Vagina (tissue), 2 donors: ENCODE measurements around the gene FRMPD4. TPM values are rescaled to one million over a fixed set of nuclear protein-coding genes. Genes with fewer than 3 reads are reported as not detected.

ENCODE experiments used
- DNase-seq, 2 donors: peaks; one replicate each; pipeline ENCODE4 v3.0.0-alpha.2; 2017; ENCODE audit errors: extremely low spot score in 2 of 2
- H3K27ac ChIP-seq: fragments of 200-600 bp; sonication (generic); one replicate; pipeline ENCODE4 v1.5.1; 2019
- H3K27me3 ChIP-seq: fragments of 200-600 bp; sonication (generic); one replicate; pipeline ENCODE4 v1.5.1; 2019
- H3K36me3 ChIP-seq, 2 donors: fragments of 200-600 bp; sonication (generic); one replicate each; pipeline ENCODE4 v1.5.1; 2017 to 2019
- H3K4me1 ChIP-seq: fragments of 200-600 bp; sonication (generic); one replicate; pipeline ENCODE4 v1.5.1; 2019
- H3K4me3 ChIP-seq, 2 donors: fragments of 200-600 bp; sonication (generic); 1 replicate in 1 of 2; 2 replicates in 1 of 2; pipeline ENCODE4 v1.5.1; 2016 to 2019
- H3K9me3 ChIP-seq: fragments of 200-600 bp; sonication (generic); one replicate; pipeline ENCODE4 v1.5.1; 2019
- POLR2A ChIP-seq, 2 donors: fragments of 450-650 bp; IDR thresholded peaks; one replicate each; pipeline ENCODE4 v1.6.1; 2017; ENCODE audit warnings: antibody characterized with exemption in 2 of 2, mild to moderate bottlenecking in 2 of 2, moderate library complexity in 2 of 2
- POLR2AphosphoS5 ChIP-seq, 2 donors: sonication (generic); formaldehyde crosslinking; IDR thresholded peaks; one replicate each; pipeline ENCODE4 v1.9.0; 2017; ENCODE audit warnings: antibody characterized with exemption in 2 of 2, mild to moderate bottlenecking in 2 of 2, low read depth in 1 of 2; ENCODE audit not compliant: insufficient read depth in 1 of 2
- intact Hi-C: fragments of 100-400 bp; cut with DNase I; formaldehyde crosslinking; loops from one replicate; pipeline ENCODE4 v1.15.1; 2023
- total RNA-seq: library from RNA; depleted of rRNA; stranded (reverse); fragments of >200 nt; gene quantifications from one replicate; pipeline ENCODE4 v1.2.3, GENCODE V29; 2016
- TF ChIP-seq, protein P1 (sequence below), 3 experiments: fragments of 450-650 bp in 2 of 3; fragments of 200-600 bp in 1 of 3; sonication (generic) in 1 of 3; IDR thresholded peaks; one replicate each; pipeline ENCODE4 v1.5.1; 2017 to 2019; ENCODE audit warnings: antibody characterized with exemption in 3 of 3, mild to moderate bottlenecking in 2 of 3, moderate library complexity in 2 of 3

The FRMPD4 gene
- total RNA-seq, 1 donor from 2014 or later = not detected

DNA sequence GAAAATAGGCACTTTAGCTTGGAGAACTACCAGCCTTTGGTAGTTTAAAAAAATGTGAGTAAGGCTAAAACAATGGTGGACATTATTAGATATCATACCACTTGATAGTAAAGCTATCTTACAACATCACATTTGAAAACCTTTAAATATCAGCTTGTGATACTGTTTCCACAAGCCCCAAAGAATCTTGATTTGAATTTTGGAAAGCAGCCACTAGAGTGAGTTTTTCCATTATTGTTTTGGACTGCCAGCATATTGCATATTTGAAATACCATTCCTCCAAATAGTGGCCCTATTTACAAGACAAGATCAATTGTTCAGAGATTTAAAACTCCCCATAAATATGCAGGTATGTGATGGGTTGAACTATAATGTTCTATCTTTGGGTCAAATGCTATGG lies 349.9 kb downstream of the FRMPD4 start:
- Histone ChIP-seq H3K4me1 (no peaks in the 10 kb centered on the region), H3K36me3 (no peaks in the 10 kb centered on the region), H3K9me3 (no peaks in the 10 kb centered on the region), H3K27ac (no peak overlapping the region), H3K27me3 (no peaks in the 10 kb centered on the region), H3K4me3 (no peak overlapping the region)
- no peak for DNase-seq
- intact Hi-C loops = no loop called here
- TF ChIP-seq POLR2AphosphoS5 (IDR thresholded peaks at IDR 0.05; ENCODE audit: insufficient read depth in 1 of 2, low read depth in 1 of 2) (no peak), POLR2A (IDR thresholded peaks at IDR 0.05) (no peak)
- TF ChIP-seq, protein P1, sequence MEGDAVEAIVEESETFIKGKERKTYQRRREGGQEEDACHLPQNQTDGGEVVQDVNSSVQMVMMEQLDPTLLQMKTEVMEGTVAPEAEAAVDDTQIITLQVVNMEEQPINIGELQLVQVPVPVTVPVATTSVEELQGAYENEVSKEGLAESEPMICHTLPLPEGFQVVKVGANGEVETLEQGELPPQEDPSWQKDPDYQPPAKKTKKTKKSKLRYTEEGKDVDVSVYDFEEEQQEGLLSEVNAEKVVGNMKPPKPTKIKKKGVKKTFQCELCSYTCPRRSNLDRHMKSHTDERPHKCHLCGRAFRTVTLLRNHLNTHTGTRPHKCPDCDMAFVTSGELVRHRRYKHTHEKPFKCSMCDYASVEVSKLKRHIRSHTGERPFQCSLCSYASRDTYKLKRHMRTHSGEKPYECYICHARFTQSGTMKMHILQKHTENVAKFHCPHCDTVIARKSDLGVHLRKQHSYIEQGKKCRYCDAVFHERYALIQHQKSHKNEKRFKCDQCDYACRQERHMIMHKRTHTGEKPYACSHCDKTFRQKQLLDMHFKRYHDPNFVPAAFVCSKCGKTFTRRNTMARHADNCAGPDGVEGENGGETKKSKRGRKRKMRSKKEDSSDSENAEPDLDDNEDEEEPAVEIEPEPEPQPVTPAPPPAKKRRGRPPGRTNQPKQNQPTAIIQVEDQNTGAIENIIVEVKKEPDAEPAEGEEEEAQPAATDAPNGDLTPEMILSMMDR (IDR thresholded peaks at IDR 0.05) = no peak

DNA sequence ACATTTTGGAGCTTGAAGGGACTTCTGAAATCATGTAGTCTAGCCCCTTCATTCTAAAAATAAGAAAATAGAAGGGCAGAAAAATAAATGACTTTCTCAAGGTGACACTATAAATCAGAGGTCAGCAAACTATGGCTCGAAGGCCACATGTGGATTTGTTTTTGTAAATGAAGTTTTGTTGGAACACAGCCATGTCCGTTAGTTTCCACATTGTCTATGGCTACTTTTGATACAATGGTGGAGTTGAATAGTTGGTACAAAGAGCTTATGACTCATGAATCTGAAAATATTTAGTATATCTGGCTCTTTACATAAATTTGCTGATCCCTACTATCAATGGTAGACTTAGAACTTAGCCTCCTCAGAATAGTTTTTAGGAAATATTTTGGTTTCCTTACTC lies 350.5 kb downstream of the FRMPD4 start:
- no peak for DNase-seq
- no peak overlapping the region for H3K27ac ChIP-seq
- no peaks in the 10 kb centered on the region for H3K4me1 ChIP-seq
- TF ChIP-seq, protein P1 (IDR thresholded peaks at IDR 0.05) = no peak
- TF ChIP-seq POLR2A (IDR thresholded peaks at IDR 0.05) = no peak
- no peak for TF ChIP-seq POLR2AphosphoS5 (IDR thresholded peaks at IDR 0.05; ENCODE audit: insufficient read depth in 1 of 2, low read depth in 1 of 2)
- no peak overlapping the region for H3K4me3 ChIP-seq
- intact Hi-C loops = no loop called here
- no peaks in the 10 kb centered on the region for H3K27me3 ChIP-seq
- no peaks in the 10 kb centered on the region for H3K9me3 ChIP-seq
- H3K36me3 ChIP-seq = no peaks in the 10 kb centered on the region

DNA sequence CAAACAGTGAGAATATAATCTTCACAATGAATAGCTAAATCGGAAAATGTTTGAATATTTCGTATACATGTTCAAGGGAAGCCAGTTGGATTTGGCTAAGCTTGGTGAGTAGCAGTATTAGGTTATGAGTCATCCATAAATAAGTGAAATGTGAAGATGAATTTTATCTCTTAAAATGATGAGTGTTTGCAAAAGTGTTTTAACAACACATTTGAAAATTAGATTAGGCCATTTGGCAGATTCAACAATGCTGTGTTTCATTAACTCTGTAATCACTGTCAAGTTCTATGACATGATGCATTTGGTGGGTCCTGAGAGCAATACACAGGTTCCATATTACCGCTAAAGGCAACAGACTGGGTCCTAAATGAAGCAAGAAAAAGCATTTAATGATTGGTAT lies 351.1 kb downstream of the FRMPD4 start:
- Histone ChIP-seq H3K9me3 (no peaks in the 10 kb centered on the region), H3K4me1 (no peaks in the 10 kb centered on the region), H3K36me3 (no peaks in the 10 kb centered on the region), H3K27me3 (no peaks in the 10 kb centered on the region), H3K4me3 (no peak overlapping the region), H3K27ac (no peak overlapping the region)
- DNase-seq = no peak
- TF ChIP-seq, protein P1 (IDR thresholded peaks at IDR 0.05) = no peak
- intact Hi-C loops = no loop called here

DNA sequence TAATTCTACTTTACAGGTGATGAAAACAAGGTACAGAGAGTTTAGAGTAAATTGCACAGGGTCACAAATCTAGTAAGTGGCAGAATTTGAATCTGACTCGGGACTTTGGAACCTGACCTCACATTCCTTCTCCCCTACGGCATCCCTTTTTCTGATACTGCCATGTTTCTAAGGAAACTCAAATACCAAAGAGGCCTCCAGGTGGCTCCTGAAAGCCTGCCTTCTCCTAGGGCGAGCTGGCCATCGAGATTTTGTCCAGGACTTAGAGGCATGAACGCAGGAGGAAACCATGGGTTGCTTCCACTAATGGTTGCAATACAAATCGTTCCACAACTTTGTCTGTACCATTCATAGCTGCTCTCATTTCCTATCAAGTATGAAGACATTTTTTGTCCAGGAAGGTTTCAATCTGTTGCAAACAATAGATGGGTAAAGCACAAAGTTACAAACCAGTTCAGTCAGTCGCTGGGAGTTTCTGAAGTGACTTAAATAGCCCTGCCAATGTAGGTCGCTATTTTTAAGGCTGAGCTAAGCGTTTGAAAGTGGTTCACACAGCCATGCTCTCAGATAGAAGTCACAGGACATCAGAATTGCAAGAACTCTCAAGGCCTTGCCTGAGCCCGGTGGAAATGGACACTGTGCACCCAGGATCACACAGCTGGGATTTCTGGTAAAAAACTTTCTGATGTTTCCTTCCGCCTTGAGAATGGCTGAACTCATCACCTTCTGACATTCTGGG lies 356.3 kb downstream of the FRMPD4 start:
- no peak for DNase-seq
- intact Hi-C loops = no loop called here
- no peaks in the 10 kb centered on the region for H3K36me3 ChIP-seq
- no peaks in the 10 kb centered on the region for H3K27me3 ChIP-seq
- TF ChIP-seq, protein P1 (IDR thresholded peaks at IDR 0.05) = no peak
- no peak for TF ChIP-seq POLR2AphosphoS5 (IDR thresholded peaks at IDR 0.05; ENCODE audit: insufficient read depth in 1 of 2, low read depth in 1 of 2)
- no peak for TF ChIP-seq POLR2A (IDR thresholded peaks at IDR 0.05)
- H3K9me3 ChIP-seq = no peaks in the 10 kb centered on the region
- H3K4me1 ChIP-seq = no peaks in the 10 kb centered on the region
- no peak overlapping the region for H3K4me3 ChIP-seq
- H3K27ac ChIP-seq = no peak overlapping the region

DNA sequence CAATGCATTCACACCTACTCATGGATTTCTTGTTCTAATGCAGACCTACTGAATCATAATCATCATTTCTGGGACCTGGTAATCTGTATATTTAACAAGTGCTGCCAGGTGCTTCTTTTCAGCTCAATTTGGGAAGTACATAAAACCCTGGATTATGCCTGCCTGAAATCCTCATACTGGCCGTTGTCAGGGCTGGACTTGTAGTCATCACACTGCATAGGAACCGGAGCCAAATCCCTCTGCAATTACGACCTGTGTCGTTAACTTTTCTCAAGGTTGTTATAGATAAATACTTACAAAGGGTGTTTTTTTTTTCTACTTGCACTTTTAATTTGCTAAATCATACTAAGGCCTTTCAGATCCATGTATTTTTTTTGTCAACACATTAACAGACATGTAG lies 358.1 kb downstream of the FRMPD4 start:
- Histone ChIP-seq H3K4me1 (no peaks in the 10 kb centered on the region), H3K36me3 (no peaks in the 10 kb centered on the region), H3K4me3 (no peak overlapping the region), H3K27ac (no peak overlapping the region), H3K9me3 (no peaks in the 10 kb centered on the region), H3K27me3 (no peaks in the 10 kb centered on the region)
- no peak for DNase-seq
- TF ChIP-seq POLR2AphosphoS5 (IDR thresholded peaks at IDR 0.05; ENCODE audit: insufficient read depth in 1 of 2, low read depth in 1 of 2) (no peak), POLR2A (IDR thresholded peaks at IDR 0.05) (no peak)
- TF ChIP-seq, protein P1 (IDR thresholded peaks at IDR 0.05) = no peak
- intact Hi-C loops = no loop called here
